ENCODE results near the gene HSPA1A. TPM values are rescaled to one million over a fixed set of nuclear protein-coding genes. Genes with fewer than 3 reads are reported as not detected.
"Not testable (repeated sequence)": the region's sequence is repeated elsewhere in the genome, so short reads cannot be mapped to it uniquely, and the experiment has no call there.

Gene HSPA1A
- total RNA-seq, 4 donors from 2014 or later: 158 to 362 (median 223) TPM

- no peak for DNase-seq
- 6 to 8% methylated on average over 7 of the region's 7 CpGs for WGBS, 2 donors
- TF ChIP-seq, protein P1, sequence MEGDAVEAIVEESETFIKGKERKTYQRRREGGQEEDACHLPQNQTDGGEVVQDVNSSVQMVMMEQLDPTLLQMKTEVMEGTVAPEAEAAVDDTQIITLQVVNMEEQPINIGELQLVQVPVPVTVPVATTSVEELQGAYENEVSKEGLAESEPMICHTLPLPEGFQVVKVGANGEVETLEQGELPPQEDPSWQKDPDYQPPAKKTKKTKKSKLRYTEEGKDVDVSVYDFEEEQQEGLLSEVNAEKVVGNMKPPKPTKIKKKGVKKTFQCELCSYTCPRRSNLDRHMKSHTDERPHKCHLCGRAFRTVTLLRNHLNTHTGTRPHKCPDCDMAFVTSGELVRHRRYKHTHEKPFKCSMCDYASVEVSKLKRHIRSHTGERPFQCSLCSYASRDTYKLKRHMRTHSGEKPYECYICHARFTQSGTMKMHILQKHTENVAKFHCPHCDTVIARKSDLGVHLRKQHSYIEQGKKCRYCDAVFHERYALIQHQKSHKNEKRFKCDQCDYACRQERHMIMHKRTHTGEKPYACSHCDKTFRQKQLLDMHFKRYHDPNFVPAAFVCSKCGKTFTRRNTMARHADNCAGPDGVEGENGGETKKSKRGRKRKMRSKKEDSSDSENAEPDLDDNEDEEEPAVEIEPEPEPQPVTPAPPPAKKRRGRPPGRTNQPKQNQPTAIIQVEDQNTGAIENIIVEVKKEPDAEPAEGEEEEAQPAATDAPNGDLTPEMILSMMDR (IDR thresholded peaks at IDR 0.05): no peak
- no peak for TF ChIP-seq POLR2A (IDR thresholded peaks at IDR 0.05)
- H3K9me3 ChIP-seq: no peaks in the 10 kb centered on the region
- H3K27me3 ChIP-seq: no peaks in the 10 kb centered on the region
- peak overlapping the region; percentile 45 to 76 (median 62) for H3K4me3 ChIP-seq
- intact Hi-C loops (cut with DNase I): no loop called here
- peaks cover 0 to 29% (median 0%) of the 10 kb centered on the region in 3 donors for H3K36me3 ChIP-seq
- peak overlapping the region; percentile 85 to 98 (median 94) for H3K27ac ChIP-seq
- H3K4me1 ChIP-seq: peaks cover 7 to 26% (median 16%) of the 10 kb centered on the region in 3 donors
Observed at GRCh38 chr6:31805939-31806469, 9.3 kb upstream of the HSPA1A start.

DNA sequence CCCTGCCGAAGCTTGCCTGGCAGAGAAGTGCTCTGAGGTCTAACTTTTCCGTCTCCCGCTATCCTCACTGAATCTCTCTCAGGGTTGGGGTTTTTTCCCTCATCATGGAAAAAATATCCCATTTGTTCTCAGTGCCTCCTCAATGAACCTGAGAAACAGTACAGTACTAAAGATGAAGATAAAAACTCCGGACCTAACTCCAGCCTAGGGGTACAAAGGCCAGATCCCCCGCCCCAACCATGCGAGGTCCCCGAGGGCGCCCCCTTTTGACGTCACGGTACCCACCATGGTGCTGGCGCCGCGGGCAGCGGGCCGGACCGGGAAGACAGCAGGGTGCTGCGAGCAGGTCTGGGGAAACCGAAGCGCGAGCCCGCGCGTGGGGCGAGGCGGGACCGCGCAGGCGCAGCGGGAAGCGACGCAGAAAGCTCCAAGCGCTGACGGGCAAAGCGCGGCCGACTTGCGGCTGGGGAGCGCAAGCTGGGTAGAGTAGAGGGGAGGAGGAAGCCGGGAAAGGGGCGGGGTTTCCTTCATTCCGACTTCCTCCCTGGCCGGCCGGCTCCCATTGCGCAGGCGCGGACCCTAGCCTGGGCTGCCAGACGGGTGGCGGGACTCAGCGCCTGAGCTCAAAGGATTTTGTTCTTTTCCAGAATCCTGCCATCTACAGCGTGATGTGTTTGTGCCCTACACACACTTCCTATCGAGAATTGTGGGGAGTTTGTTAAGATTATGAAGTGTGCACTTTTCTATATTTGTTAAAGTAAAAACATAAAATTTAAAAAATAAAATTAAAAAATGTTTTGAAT is 8.7 kb upstream of the HSPA1A start, which contains the start of gene LSM2:
TSS of gene LSM2 (minus strand) at position 497 of the 803 bp plus-strand sequence. CDS start at position 288, 209 bp downstream.
- peak; percentile 79 for DNase-seq
- TF ChIP-seq, protein P1 (IDR thresholded peaks at IDR 0.05): peak in 4 of 6 experiments; percentile 1 to 53 (median 26)
- peak in 3 of 4 donors; percentile 58 to 89 (median 78) for TF ChIP-seq POLR2A (IDR thresholded peaks at IDR 0.05)
- H3K4me3 ChIP-seq: peak within 1 kb of the TSS; percentile 45 to 76 (median 62)
- peaks cover 0 to 22% (median 0%) of the 10 kb centered on the region in 3 donors for H3K36me3 ChIP-seq
- WGBS, 2 donors: 0 to 1% methylated on average over 17 to 29 of the region's 51 CpGs
- peaks cover 7 to 26% (median 16%) of the 10 kb centered on the region in 3 donors for H3K4me1 ChIP-seq
- intact Hi-C loops (cut with DNase I): no loop called here
- H3K9me3 ChIP-seq: no peaks in the 10 kb centered on the region
- no peaks in the 10 kb centered on the region for H3K27me3 ChIP-seq
- peak within 1 kb of the TSS; percentile 85 to 98 (median 94) for H3K27ac ChIP-seq

DNA sequence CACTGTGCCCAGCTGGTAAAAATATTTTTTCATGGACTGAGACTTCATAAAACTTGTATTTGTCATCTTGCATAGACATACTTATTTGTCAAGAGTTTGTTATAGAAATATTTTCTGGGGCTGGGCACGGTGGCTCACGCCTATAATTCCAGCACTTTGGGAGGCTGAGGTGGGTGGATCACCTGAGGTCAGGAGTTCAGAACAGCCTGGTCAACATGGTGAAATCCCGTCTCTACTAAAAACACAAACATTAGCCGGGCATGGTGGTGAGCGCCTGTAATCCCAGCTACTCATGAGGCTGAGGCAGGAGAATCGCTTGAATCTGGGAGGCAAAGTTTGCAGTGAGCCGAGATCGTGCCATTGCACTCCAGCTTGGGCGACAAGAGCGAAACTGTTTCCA is 6.7 kb upstream of the HSPA1A start:
- H3K4me1 ChIP-seq: peaks cover 11 to 38% (median 25%) of the 10 kb centered on the region in 3 donors
- H3K27ac ChIP-seq; H3K4me3 ChIP-seq; H3K9me3 ChIP-seq; intact Hi-C loops (cut with DNase I); H3K27me3 ChIP-seq; H3K36me3 ChIP-seq; DNase-seq: not testable (repeated sequence)
- WGBS, 2 donors: 83 to 92% methylated on average over 5 to 10 of the region's 10 CpGs

DNA sequence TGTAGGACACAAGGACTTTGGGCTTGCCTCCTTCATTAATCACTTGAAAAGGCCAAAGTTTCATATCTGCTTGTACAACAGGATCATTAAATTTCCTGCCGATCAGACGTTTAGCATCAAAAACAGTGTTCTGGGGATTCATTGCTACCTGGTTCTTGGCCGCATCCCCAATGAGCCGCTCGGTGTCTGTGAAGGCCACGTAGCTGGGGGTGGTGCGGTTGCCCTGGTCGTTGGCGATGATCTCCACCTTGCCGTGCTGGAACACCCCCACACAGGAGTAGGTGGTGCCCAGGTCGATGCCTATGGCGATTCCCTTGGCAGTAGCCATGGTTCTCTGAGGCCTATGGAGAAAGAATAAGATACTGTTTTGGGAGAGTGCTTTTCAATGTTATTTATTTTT is 3.7 kb upstream of the HSPA1A start:
- TF ChIP-seq, protein P1 (IDR thresholded peaks at IDR 0.05): no peak
- no peak for TF ChIP-seq POLR2A (IDR thresholded peaks at IDR 0.05)

GRCh38 chr6:31813465-31813849 is 1.9 kb upstream of the HSPA1A start:
- H3K4me3 ChIP-seq: peak overlapping the region in 3 of 4 donors; percentile 63 to 84 (median 64)
- 94 to 95% methylated on average over 7 of the region's 7 CpGs for WGBS, 2 donors
- peak overlapping the region; percentile 91 to 99 (median 97) for H3K27ac ChIP-seq
- TF ChIP-seq, protein P1 (IDR thresholded peaks at IDR 0.05): no peak
- TF ChIP-seq POLR2A (IDR thresholded peaks at IDR 0.05): no peak
- intact Hi-C loops (cut with DNase I): no loop called here
- peaks cover 11 to 36% (median 14%) of the 10 kb centered on the region in 3 donors for H3K4me1 ChIP-seq
- no peak for DNase-seq
- no peaks in the 10 kb centered on the region for H3K27me3 ChIP-seq
- no peaks in the 10 kb centered on the region for H3K9me3 ChIP-seq
- H3K36me3 ChIP-seq: no peaks in the 10 kb centered on the region

More for the DNA sequence above, 3.7 kb upstream of the HSPA1A start:
- no peak for DNase-seq
- intact Hi-C loops (cut with DNase I): no loop called here
- H3K27me3 ChIP-seq: no peaks in the 10 kb centered on the region
- no peak overlapping the region for H3K4me3 ChIP-seq
- peaks cover 11 to 34% (median 20%) of the 10 kb centered on the region in 3 donors for H3K4me1 ChIP-seq
- H3K9me3 ChIP-seq: no peaks in the 10 kb centered on the region
- H3K27ac ChIP-seq: no peak overlapping the region
- 92 to 94% methylated on average over 9 to 12 of the region's 12 CpGs for WGBS, 2 donors
- H3K36me3 ChIP-seq: no peaks in the 10 kb centered on the region

Measured in esophagus squamous epithelium (tissue), 5 donors.